Common myeloid progenitor, CD34-positive (primary cell): ENCODE measurements around the gene KRTAP5-2.

ENCODE experiments used
- CTCF ChIA-PET: fragments of 350-600 bp; sonication (Branson Sonifier 250); formaldehyde crosslinking; loops from one replicate; lab custom pipeline; 2021; ENCODE audit warnings: antibody characterized with exemption; lab: Charles Lee
- POLR2A ChIA-PET: fragments of 350-600 bp; sonication (Branson Sonifier 250); formaldehyde crosslinking; loops from one replicate; lab custom pipeline; 2021; ENCODE audit warnings: antibody characterized with exemption; lab: Charles Lee
- DNase-seq, 3 donors: peaks; one replicate each; pipeline versions ENCODE4 v3.0.0 to v3.0.0-alpha.2; 2013
- H3K27ac ChIP-seq, 2 experiments: 1 replicate in 1 of 2; 2 replicates in 1 of 2; pipeline ENCODE4 v1.7.0; 2013; ENCODE audit warnings: inconsistent platforms in 2 of 2, low read length in 2 of 2, mild to moderate bottlenecking in 2 of 2, low read depth in 1 of 2, moderate library complexity in 1 of 2; ENCODE audit not compliant: severe bottlenecking in 2 of 2, insufficient read depth in 1 of 2, poor library complexity in 1 of 2
- H3K27me3 ChIP-seq, 5 experiments: replicated peaks in 2 of 5; 1 replicate in 3 of 5; 2 replicates in 2 of 5; pipeline versions ENCODE4 v1.6.1 to v1.7.0; 2013; ENCODE audit warnings: low read length in 4 of 5, mild to moderate bottlenecking in 2 of 5, moderate library complexity in 2 of 5, inconsistent platforms in 1 of 5; ENCODE audit not compliant: insufficient read depth in 5 of 5, control insufficient read depth in 4 of 5
- H3K36me3 ChIP-seq, 4 experiments: 1 replicate in 2 of 4; 2 replicates in 2 of 4; pipeline versions ENCODE4 v1.6.1 to v1.7.0; 2013; ENCODE audit warnings: low read length in 3 of 4, control low read depth in 1 of 4, mild to moderate bottlenecking in 1 of 4; ENCODE audit not compliant: control insufficient read depth in 4 of 4, insufficient read depth in 4 of 4
- H3K4me1 ChIP-seq, 4 experiments: 1 replicate in 3 of 4; 2 replicates in 1 of 4; pipeline versions ENCODE4 v1.6.1 to v1.7.1; 2013; ENCODE audit warnings: low read length in 3 of 4, mild to moderate bottlenecking in 3 of 4, control low read depth in 1 of 4, inconsistent platforms in 1 of 4, moderate library complexity in 1 of 4; ENCODE audit not compliant: control insufficient read depth in 4 of 4, insufficient read depth in 4 of 4; ENCODE audit errors: control extremely low read depth in 1 of 4
- H3K4me3 ChIP-seq, 7 experiments: 1 replicate in 4 of 7; 2 replicates in 3 of 7; pipeline versions ENCODE4 v1.5.1 to v1.7.0; 2013; ENCODE audit warnings: mild to moderate bottlenecking in 7 of 7, low read length in 6 of 7, moderate library complexity in 6 of 7, inconsistent platforms in 2 of 7, low read depth in 2 of 7, control low read depth in 1 of 7; ENCODE audit not compliant: insufficient read depth in 4 of 7, control insufficient read depth in 1 of 7; ENCODE audit errors: extremely low read depth in 1 of 7
- H3K9me3 ChIP-seq, 5 experiments: 1 replicate in 4 of 5; 2 replicates in 1 of 5; pipeline versions ENCODE4 v1.6.1 to v1.7.1; 2013; ENCODE audit warnings: low read length in 4 of 5, mild to moderate bottlenecking in 2 of 5, inconsistent platforms in 1 of 5, low read depth in 1 of 5, moderate library complexity in 1 of 5; ENCODE audit not compliant: control insufficient read depth in 4 of 5, insufficient read depth in 2 of 5; ENCODE audit errors: control extremely low read depth in 1 of 5
- WGBS: methylation state at CpG from one replicate; pipeline ENCODE4 v1.1.5; 2013; ENCODE audit not compliant: insufficient coverage; 5-methylcytosine and 5-hydroxymethylcytosine counted together

Gene KRTAP5-2

GRCh38 chr11:1573903-1574237, 24.2 kb downstream of the KRTAP5-2 start:
- Histone ChIP-seq H3K27ac (no peak overlapping the region), H3K27me3 (peaks cover 1 to 87% (median 24%) of the 10 kb centered on the region in 5 experiments), H3K9me3 (peaks cover 1 to 11% (median 6%) of the 10 kb centered on the region in 5 experiments), H3K4me3 (peak overlapping the region in 1 of 7 experiments; percentile 54), H3K36me3 (no peaks in the 10 kb centered on the region), H3K4me1 (peaks cover 0 to 30% (median 20%) of the 10 kb centered on the region in 4 experiments)
- ChIA-PET CTCF (interaction anchor here (1.3 to 3.0 kb wide), 6 partner anchors 9 to 59 kb away, joined by 6 to 20 read pairs (median 6); no protein-coding TSS in a partner anchor), POLR2A (interaction anchor here (2.3 kb wide), 1 partner anchor 10 kb away, joined by 6 read pairs; no protein-coding TSS in a partner anchor)
- 9% methylated on average over 7 of the region's 7 CpGs for WGBS
- DNase-seq, result no peak

DNA sequence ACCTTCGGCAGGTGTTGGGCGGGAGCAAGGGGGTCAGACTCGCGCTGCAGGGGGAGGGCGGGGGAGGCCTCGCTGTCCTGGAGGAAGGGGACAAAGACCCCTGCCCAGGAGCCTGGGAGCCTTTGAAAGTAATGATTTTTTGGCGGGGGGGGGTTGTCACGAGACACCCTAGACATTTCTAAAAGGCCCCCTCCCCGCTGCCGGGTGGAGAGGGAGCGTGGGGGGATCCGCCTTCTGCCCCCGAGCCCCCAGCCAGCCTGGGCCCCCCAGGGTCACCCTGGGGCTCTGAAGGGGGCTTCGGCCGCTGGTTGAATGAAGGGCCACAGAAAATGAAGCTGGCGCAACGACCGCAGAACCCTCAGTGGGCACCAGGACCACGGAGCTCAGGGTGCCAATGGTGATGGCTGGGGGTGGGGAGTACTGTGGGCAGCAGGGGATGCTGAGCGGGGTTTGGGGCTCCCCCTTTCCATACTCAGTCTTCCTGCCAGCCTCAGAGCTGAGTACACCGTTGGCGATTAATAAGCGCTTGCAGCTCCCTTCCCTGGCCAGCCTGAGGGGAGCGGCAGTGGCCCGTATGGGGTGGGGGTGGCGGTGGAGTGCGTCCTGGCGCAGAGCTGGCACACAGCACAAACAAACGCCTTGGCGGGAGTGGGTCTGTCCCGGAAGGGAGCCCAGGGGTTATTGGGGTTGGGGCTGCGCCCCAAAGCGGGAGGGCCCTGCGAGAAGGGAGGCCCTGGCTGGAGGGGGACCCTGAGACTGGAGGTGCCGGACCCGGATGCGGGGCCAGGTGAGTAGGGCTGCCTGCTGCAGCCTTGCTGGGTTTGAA, 24.8 kb downstream of the KRTAP5-2 start:
- Histone ChIP-seq H3K36me3 (no peaks in the 10 kb centered on the region), H3K9me3 (peaks cover 0 to 5% (median 3%) of the 10 kb centered on the region in 5 experiments), H3K4me1 (peaks cover 0 to 30% (median 20%) of the 10 kb centered on the region in 4 experiments), H3K27ac (no peak overlapping the region), H3K27me3 (peaks cover 0 to 87% (median 24%) of the 10 kb centered on the region in 5 experiments), H3K4me3 (peak overlapping the region in 1 of 7 experiments; percentile 57)
- CTCF ChIA-PET, result interaction anchor here (1.3 to 3.0 kb wide), 5 partner anchors 8 to 27 kb away, joined by 6 to 20 read pairs (median 6); no protein-coding TSS in a partner anchor
- POLR2A ChIA-PET, result interaction anchor here (0.5 to 2.3 kb wide), 2 partner anchors 9 to 198 kb away, joined by 5 to 6 read pairs; no protein-coding TSS in a partner anchor
- 10% methylated on average over 10 of the region's 37 CpGs for WGBS
- DNase-seq, result no peak

DNA sequence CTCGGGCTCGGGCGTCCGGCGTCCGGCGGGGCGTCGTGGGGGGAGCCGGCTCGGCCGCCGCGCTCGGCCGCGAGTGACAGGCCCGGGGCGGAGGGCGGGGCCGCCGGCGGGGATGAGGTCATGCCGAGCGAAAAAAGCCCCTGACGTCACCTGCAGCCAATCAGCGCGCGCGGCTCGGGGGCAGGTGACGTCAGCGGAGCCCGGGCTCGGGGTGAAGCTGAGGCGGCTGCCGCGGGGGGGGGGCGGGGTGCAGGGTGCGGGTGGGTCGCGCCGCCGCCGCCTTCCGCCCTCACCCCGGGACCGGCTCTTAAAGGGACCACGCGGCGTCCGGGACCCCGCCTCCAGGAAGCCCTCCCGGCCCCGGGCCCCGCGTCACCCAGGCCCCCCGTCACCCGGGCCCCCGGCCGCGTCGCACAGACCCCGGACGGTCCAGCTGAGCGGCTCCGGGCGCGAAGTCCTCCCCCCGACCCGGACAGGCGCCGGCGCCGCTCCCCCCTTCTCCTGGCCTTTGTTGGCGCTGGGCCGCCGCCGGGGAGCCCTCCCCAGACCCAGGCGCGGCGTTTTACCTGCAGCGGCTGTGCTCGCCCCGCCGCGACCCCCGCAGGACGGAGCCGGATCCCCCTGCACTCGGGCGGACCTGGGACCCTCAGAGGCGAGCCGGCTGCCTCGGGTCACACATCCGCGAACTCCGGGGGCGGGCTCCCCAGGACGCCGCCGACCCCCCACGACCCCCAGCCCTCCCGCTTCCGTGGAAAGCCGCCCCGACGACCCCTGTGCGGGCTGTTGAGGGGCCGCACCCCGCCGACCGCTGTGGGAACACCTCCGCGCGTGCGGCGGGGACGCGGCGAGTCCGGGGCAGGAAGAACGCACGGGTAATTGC, 25.7 kb downstream of the KRTAP5-2 start, which contains the start of gene DUSP8:
TSS of gene DUSP8 (minus strand) at position 75 of the 880 bp plus-strand sequence. CDS start 6,445 bp downstream, outside the sequence.
- H3K4me1 ChIP-seq, result peaks cover 0 to 30% (median 20%) of the 10 kb centered on the region in 4 experiments

DNA sequence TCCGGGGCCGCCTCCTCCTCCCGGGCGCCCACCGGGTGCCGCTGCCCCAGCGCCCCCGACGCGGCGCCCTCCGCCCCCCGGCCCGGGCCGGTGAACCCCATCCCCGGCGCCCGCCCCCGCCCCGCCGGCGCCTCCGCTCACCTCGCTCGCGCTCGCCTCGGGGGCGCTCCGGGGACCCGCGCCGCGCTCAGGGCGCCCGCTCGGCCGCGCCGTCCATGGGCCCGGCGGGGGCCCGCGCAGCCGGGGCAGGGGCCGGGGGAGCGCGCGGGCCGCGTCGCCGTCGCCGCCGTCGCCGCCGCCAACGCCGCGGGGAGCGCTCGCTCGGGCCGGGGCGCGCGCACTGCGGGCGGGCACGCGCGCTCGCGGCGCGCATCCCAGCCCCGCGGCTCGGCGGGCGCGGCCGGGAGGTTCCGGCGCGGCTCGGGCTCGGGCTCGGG, 26.3 kb downstream of the KRTAP5-2 start:
- H3K27ac ChIP-seq, result no peak overlapping the region
- no peaks in the 10 kb centered on the region for H3K9me3 ChIP-seq
- peaks cover 0 to 91% (median 24%) of the 10 kb centered on the region in 5 experiments for H3K27me3 ChIP-seq
- H3K36me3 ChIP-seq, result no peaks in the 10 kb centered on the region
- under 1% methylated on average over 38 of the region's 91 CpGs for WGBS
- CTCF ChIA-PET, result interaction anchor here (0.8 kb wide), 1 partner anchor 25 kb away, joined by 3 read pairs; no protein-coding TSS in a partner anchor
- H3K4me3 ChIP-seq, result peak overlapping the region in 2 of 7 experiments; percentile 52 to 55
- DNase-seq, result no peak
- POLR2A ChIA-PET, result no interaction called here
- peaks cover 0 to 30% (median 20%) of the 10 kb centered on the region in 4 experiments for H3K4me1 ChIP-seq

More for the DNA sequence above, 25.7 kb downstream of the KRTAP5-2 start, which contains the start of gene DUSP8:
- Histone ChIP-seq H3K36me3 (no peaks in the 10 kb centered on the region), H3K4me3 (peak within 1 kb of the TSS in 4 of 7 experiments; percentile 35 to 57 (median 54)), H3K9me3 (no peaks in the 10 kb centered on the region), H3K27me3 (peaks cover 0 to 88% (median 24%) of the 10 kb centered on the region in 5 experiments), H3K27ac (no peak within 1 kb of the TSS)
- peak; percentile 86 to 92 (median 92) for DNase-seq
- POLR2A ChIA-PET, result interaction anchor here (0.5 kb wide), 1 partner anchor 199 kb away, joined by 5 read pairs; no protein-coding TSS in a partner anchor
- CTCF ChIA-PET, result interaction anchor here (0.8 to 1.3 kb wide), 2 partner anchors 25 to 26 kb away, joined by 3 to 6 read pairs; no protein-coding TSS in a partner anchor
- WGBS, result under 1% methylated on average over 99 of the region's 124 CpGs

DNA sequence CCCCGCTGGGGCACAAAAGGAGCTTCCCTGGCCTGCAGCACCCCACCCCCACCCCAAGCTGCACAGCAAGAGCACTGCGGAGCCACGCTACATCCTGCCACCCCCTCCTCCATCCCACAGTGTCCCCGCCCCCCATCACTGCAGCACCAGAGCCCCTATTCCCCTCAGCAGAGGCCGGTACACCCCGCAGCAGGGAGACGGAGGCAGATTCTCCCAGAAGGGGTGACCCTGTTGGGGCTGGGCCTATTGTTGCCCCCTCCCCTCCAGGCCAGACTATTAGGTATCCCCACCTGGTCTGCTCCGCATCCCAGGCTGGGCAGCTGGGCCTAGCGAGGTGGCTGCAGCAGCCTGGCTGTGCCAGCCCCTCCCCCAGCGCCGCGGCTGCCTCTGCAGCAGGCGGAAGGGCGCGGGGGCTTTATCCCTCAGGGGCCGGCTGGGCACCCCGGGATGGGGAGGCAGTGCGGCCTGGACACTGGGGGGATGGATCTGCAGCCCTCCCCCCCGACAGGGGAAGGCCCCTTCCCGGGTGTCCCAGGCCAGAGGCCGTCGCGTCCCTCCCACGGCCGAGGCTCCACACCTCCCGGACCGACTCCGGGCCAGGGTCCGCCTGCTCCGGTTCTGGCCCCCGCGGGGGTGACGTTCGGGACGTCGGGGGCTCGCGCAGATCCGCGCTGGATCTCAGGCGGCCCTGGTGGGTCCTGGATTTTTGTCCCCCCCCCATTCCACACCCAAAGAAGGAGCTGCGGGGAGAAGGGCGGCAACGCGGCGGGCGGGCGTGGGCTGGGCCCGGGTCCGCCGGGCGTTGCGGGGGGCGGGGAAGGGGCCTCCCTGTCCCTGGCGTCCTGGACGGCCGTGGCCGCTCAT, 27.0 kb downstream of the KRTAP5-2 start:
- DNase-seq, result no peak
- Histone ChIP-seq H3K27ac (no peak overlapping the region), H3K36me3 (no peaks in the 10 kb centered on the region), H3K4me3 (peak overlapping the region in 3 of 7 experiments; percentile 45 to 55 (median 52)), H3K9me3 (no peaks in the 10 kb centered on the region), H3K4me1 (peaks cover 0 to 30% (median 20%) of the 10 kb centered on the region in 4 experiments), H3K27me3 (peaks cover 0 to 89% (median 24%) of the 10 kb centered on the region in 5 experiments)
- 4% methylated on average over 22 of the region's 58 CpGs for WGBS
- CTCF ChIA-PET, result interaction anchor here (1.5 kb wide), 1 partner anchor 23 kb away, joined by 7 read pairs; no protein-coding TSS in a partner anchor
- POLR2A ChIA-PET, result no interaction called here

GRCh38 chr11:1570531-1570895, 27.6 kb downstream of the KRTAP5-2 start:
- H3K9me3 ChIP-seq, result no peaks in the 10 kb centered on the region
- 76% methylated on average over 5 of the region's 8 CpGs for WGBS
- DNase-seq, result no peak
- no peaks in the 10 kb centered on the region for H3K36me3 ChIP-seq
- CTCF ChIA-PET, result interaction anchor here (1.0 to 1.5 kb wide), 2 partner anchors 11 to 22 kb away, joined by 4 to 7 read pairs; no protein-coding TSS in a partner anchor
- H3K4me1 ChIP-seq, result peaks cover 0 to 30% (median 20%) of the 10 kb centered on the region in 4 experiments
- peaks cover 0 to 89% (median 24%) of the 10 kb centered on the region in 5 experiments for H3K27me3 ChIP-seq
- no peak overlapping the region for H3K4me3 ChIP-seq
- POLR2A ChIA-PET, result no interaction called here
- no peak overlapping the region for H3K27ac ChIP-seq
